Mammary epithelial cell (primary cell): ENCODE results near the gene TBCCD1.

ENCODE experiments used
- EZH2 ChIP-seq: IDR thresholded peaks from 2 replicates; pipeline ENCODE4 v1.6.1; 2012; ENCODE audit warnings: low read length, inconsistent platforms, borderline replicate concordance
- TF ChIP-seq, protein P1 (sequence below), 2 donors: IDR thresholded peaks in 1 of 2; conservative IDR thresholded peaks in 1 of 2; 2 replicates each; pipeline ENCODE4 v1.5.1; 2011 to 2012; ENCODE audit warnings: inconsistent platforms in 2 of 2, low read length in 2 of 2, mild to moderate bottlenecking in 2 of 2, control low read depth in 1 of 2, low read depth in 1 of 2; ENCODE audit not compliant: insufficient read depth in 1 of 2; ENCODE audit errors: extremely low read depth in 1 of 2

DNA sequence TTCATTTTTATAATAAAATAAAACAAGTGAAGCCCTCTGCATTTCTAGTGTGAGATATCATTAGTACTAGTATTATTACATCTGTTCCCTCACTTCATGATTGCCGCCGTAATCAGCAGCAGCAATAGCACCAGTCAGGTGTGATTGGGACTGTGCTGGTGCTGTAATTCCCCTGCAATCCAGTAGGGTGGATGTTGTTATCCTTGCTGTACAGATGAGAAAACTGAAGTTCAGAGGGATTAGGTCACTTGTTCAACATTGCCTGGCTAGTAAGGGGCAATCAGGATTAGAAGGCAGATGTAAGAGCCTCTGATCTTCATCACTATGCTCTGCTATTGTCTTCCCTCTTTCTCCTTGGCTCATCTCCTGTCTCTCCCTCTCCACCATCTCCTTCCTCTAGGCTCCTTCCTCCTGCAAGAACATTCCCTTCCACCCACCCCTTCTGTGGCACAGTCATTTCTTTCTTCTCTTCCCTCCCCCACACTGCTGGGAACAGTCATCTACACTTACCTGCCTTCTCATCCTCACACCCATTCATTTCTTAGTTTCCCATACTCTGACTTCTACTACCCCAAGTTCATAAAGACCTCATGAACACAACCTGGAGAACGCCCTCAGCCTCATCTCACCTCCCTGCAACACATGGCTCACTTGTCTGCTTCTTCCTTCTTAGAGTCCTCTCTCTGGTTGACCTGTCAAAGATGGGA lies 52.7 kb downstream of the TBCCD1 start:
- TF ChIP-seq, protein P1, sequence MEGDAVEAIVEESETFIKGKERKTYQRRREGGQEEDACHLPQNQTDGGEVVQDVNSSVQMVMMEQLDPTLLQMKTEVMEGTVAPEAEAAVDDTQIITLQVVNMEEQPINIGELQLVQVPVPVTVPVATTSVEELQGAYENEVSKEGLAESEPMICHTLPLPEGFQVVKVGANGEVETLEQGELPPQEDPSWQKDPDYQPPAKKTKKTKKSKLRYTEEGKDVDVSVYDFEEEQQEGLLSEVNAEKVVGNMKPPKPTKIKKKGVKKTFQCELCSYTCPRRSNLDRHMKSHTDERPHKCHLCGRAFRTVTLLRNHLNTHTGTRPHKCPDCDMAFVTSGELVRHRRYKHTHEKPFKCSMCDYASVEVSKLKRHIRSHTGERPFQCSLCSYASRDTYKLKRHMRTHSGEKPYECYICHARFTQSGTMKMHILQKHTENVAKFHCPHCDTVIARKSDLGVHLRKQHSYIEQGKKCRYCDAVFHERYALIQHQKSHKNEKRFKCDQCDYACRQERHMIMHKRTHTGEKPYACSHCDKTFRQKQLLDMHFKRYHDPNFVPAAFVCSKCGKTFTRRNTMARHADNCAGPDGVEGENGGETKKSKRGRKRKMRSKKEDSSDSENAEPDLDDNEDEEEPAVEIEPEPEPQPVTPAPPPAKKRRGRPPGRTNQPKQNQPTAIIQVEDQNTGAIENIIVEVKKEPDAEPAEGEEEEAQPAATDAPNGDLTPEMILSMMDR (conservative IDR thresholded peaks at IDR 0.05 in 1 of 2, IDR thresholded peaks at IDR 0.05 in 1 of 2; ENCODE audit: extremely low read depth in 1 of 2, insufficient read depth in 1 of 2, low read depth in 1 of 2, low read length in 2 of 2) = peak; percentile 52 to 56
- no peak for TF ChIP-seq EZH2
